GM19193 (cell line): ENCODE measurements around the gene EPHA4.

Experiments
- POLR2A ChIP-seq: IDR thresholded peaks from 4 replicates; pipeline ENCODE4 v1.6.1; 2011; ENCODE audit not compliant: insufficient read depth, insufficient read length; ENCODE audit errors: extremely low read depth

The EPHA4 gene

GRCh38 chr2:221559991-221560390 is 12.1 kb downstream of the EPHA4 start:
- no peak for TF ChIP-seq POLR2A

- TF ChIP-seq POLR2A = no peak
Measured at GRCh38 chr2:221558107-221558506, 14.0 kb downstream of the EPHA4 start.

- TF ChIP-seq POLR2A = no peak
Measured at GRCh38 chr2:221555494-221555846, 16.6 kb downstream of the EPHA4 start.

GRCh38 chr2:221554769-221555493 is 17.2 kb downstream of the EPHA4 start:
- no peak for TF ChIP-seq POLR2A

- no peak for TF ChIP-seq POLR2A
Measured at GRCh38 chr2:221553333-221553732, 18.8 kb downstream of the EPHA4 start.

- TF ChIP-seq POLR2A = no peak
Measured at GRCh38 chr2:221552291-221552690, 19.8 kb downstream of the EPHA4 start.

- no peak for TF ChIP-seq POLR2A
Measured at GRCh38 chr2:221551864-221552263, 20.2 kb downstream of the EPHA4 start.

GRCh38 chr2:221549143-221549542 is 23.0 kb downstream of the EPHA4 start:
- TF ChIP-seq POLR2A = no peak

- no peak for TF ChIP-seq POLR2A
Measured at GRCh38 chr2:221546505-221547225, 25.4 kb downstream of the EPHA4 start.

GRCh38 chr2:221541131-221541735 is 30.9 kb downstream of the EPHA4 start:
- TF ChIP-seq POLR2A = no peak

GRCh38 chr2:221539246-221539645 is 32.9 kb downstream of the EPHA4 start:
- no peak for TF ChIP-seq POLR2A

- TF ChIP-seq POLR2A = no peak
Measured at GRCh38 chr2:221535824-221536223, 36.3 kb downstream of the EPHA4 start.

GRCh38 chr2:221533299-221533698 is 38.8 kb downstream of the EPHA4 start:
- no peak for TF ChIP-seq POLR2A

GRCh38 chr2:221532641-221533040 is 39.5 kb downstream of the EPHA4 start:
- no peak for TF ChIP-seq POLR2A

GRCh38 chr2:221530653-221531037 is 41.5 kb downstream of the EPHA4 start:
- no peak for TF ChIP-seq POLR2A

- no peak for TF ChIP-seq POLR2A
Measured at GRCh38 chr2:221529943-221530652, 42.0 kb downstream of the EPHA4 start.

- no peak for TF ChIP-seq POLR2A
Measured at GRCh38 chr2:221529177-221529942, 42.7 kb downstream of the EPHA4 start.
